HepG2 (cell line): ENCODE results near the gene RABGGTA. TPM values are rescaled to one million over a fixed set of nuclear protein-coding genes. Genes with fewer than 3 reads are reported as not detected.

Experiments
- ARNT ChIP-seq: fragments of 450-650 bp; IDR thresholded peaks from 2 replicates; pipeline ENCODE4 v1.6.1; 2017
- CREBL2 ChIP-seq: sonication (generic); formaldehyde crosslinking; IDR thresholded peaks from 2 replicates; pipeline ENCODE4 v1.8.1; 2023; ENCODE audit warnings: missing genetic modification reagents, mild to moderate bottlenecking, borderline replicate concordance
- EED ChIP-seq: sonication (generic); formaldehyde crosslinking; IDR thresholded peaks from 2 replicates; pipeline ENCODE4 v1.5.0; 2020; ENCODE audit warnings: mild to moderate bottlenecking, missing genetic modification reagents
- HOXA3 ChIP-seq: sonication (generic); formaldehyde crosslinking; IDR thresholded peaks from 2 replicates; pipeline ENCODE4 v1.5.0; 2020; ENCODE audit warnings: missing genetic modification reagents
- IRF1 ChIP-seq: sonication (generic); formaldehyde crosslinking; IDR thresholded peaks from 2 replicates; pipeline ENCODE4 v1.4.0; 2020; ENCODE audit warnings: low read depth, mild to moderate bottlenecking, missing genetic modification reagents
- KDM5B ChIP-seq: sonication (generic); formaldehyde crosslinking; IDR thresholded peaks from 2 replicates; pipeline ENCODE4 v1.4.0; 2020; ENCODE audit warnings: missing genetic modification reagents, mild to moderate bottlenecking, borderline replicate concordance
- NFKBIZ ChIP-seq: IDR thresholded peaks from 2 replicates; pipeline ENCODE4 v1.6.1; 2018; ENCODE audit warnings: missing genetic modification reagents, missing compliant biosample characterization
- PAX8 ChIP-seq: sonication (generic); formaldehyde crosslinking; IDR thresholded peaks from 2 replicates; pipeline ENCODE4 v1.8.0; 2022; ENCODE audit warnings: mild to moderate bottlenecking, missing genetic modification reagents, borderline replicate concordance
- ZNF225 ChIP-seq: sonication (generic); formaldehyde crosslinking; IDR thresholded peaks from 2 replicates; pipeline ENCODE4 v1.4.0; 2020; ENCODE audit warnings: mild to moderate bottlenecking, missing genetic modification reagents
- ZNF276 ChIP-seq: sonication (generic); formaldehyde crosslinking; IDR thresholded peaks from 2 replicates; pipeline ENCODE4 v1.4.0; 2020; ENCODE audit warnings: mild to moderate bottlenecking, low read depth, missing genetic modification reagents
- ZNF337 ChIP-seq: sonication (generic); formaldehyde crosslinking; IDR thresholded peaks from 2 replicates; pipeline ENCODE4 v1.5.1; 2020; ENCODE audit warnings: missing genetic modification reagents, low read depth, mild to moderate bottlenecking, borderline replicate concordance
- ZNF484 ChIP-seq: sonication (generic); formaldehyde crosslinking; IDR thresholded peaks from 2 replicates; pipeline ENCODE4 v1.5.1; 2020; ENCODE audit warnings: mild to moderate bottlenecking, low read depth, missing genetic modification reagents, borderline replicate concordance
- ZSCAN9 ChIP-seq: IDR thresholded peaks from 2 replicates; pipeline ENCODE4 v1.6.1; 2016; ENCODE audit warnings: borderline replicate concordance
- polyA plus RNA-seq, 8 experiments: library from polyadenylated mRNA; depleted of rRNA in 3 of 8; stranded (reverse) in 7 of 8; unstranded in 1 of 8; fragments of >200 nt; fragmentation: Illumina TruSeq in 4 of 8; extraction: Trizol in 4 of 8; gene quantifications; 2 replicates each; pipeline versions ENCODE4 v1.2.1 to v1.2.3, GENCODE V29; 2011 to 2016; ENCODE audit warnings: low read depth in 4 of 8, missing spikeins in 1 of 8, mixed read lengths in 1 of 8; ENCODE audit not compliant: insufficient read depth in 1 of 8
- total RNA-seq, 5 experiments: library from RNA; depleted of rRNA; stranded (reverse); fragments of >200 nt; fragmentation: Illumina TruSeq; extraction: Trizol; gene quantifications; 2 replicates each; pipeline ENCODE4 v1.2.3, GENCODE V29; 2016; ENCODE audit warnings: low read depth in 1 of 5
- TF ChIP-seq, protein P1 (sequence below): sonication (generic); formaldehyde crosslinking; IDR thresholded peaks from 2 replicates; pipeline ENCODE4 v1.8.1; 2022; ENCODE audit warnings: low read depth, mild to moderate bottlenecking, missing genetic modification reagents
- TF ChIP-seq, protein P2 (sequence below): sonication (generic); formaldehyde crosslinking; IDR thresholded peaks from 2 replicates; pipeline ENCODE4 v1.4.0; 2020; ENCODE audit warnings: missing genetic modification reagents
- TF ChIP-seq, protein P3 (sequence below): sonication (generic); formaldehyde crosslinking; IDR thresholded peaks from 2 replicates; pipeline ENCODE4 v1.4.0; 2020; ENCODE audit warnings: missing genetic modification reagents, borderline replicate concordance
- TF ChIP-seq, protein P4 (sequence below): sonication (generic); formaldehyde crosslinking; IDR thresholded peaks from 2 replicates; pipeline ENCODE4 v1.5.0; 2020; ENCODE audit warnings: mild to moderate bottlenecking, missing genetic modification reagents

The RABGGTA gene
- total and polyA plus RNA-seq, 2 of the 13 experiments (the other 11 are each of a cell fraction or from before 2014, with no cell fraction given), result 57.9 to 90.8 TPM

GRCh38 chr14:24260026-24260779 is 11.2 kb downstream of the RABGGTA start (continued):
- TF ChIP-seq, protein P1, sequence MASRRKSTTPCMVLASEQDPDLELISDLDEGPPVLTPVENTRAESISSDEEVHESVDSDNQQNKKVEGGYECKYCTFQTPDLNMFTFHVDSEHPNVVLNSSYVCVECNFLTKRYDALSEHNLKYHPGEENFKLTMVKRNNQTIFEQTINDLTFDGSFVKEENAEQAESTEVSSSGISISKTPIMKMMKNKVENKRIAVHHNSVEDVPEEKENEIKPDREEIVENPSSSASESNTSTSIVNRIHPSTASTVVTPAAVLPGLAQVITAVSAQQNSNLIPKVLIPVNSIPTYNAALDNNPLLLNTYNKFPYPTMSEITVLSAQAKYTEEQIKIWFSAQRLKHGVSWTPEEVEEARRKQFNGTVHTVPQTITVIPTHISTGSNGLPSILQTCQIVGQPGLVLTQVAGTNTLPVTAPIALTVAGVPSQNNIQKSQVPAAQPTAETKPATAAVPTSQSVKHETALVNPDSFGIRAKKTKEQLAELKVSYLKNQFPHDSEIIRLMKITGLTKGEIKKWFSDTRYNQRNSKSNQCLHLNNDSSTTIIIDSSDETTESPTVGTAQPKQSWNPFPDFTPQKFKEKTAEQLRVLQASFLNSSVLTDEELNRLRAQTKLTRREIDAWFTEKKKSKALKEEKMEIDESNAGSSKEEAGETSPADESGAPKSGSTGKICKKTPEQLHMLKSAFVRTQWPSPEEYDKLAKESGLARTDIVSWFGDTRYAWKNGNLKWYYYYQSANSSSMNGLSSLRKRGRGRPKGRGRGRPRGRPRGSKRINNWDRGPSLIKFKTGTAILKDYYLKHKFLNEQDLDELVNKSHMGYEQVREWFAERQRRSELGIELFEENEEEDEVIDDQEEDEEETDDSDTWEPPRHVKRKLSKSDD (CRISPR knock-in tag), result no peak
- TF ChIP-seq ZNF225 (0 out of 2 replicates have a peak, but pooled peaks have one; percentile 0), NFKBIZ (CRISPR knock-in tag) (no peak), EED (no peak), KDM5B (CRISPR knock-in tag) (peak; percentile 60; the same call in 1 of the 2 replicates), ARNT (no peak), ZSCAN9 (CRISPR knock-in tag) (no peak), CREBL2 (CRISPR knock-in tag) (no peak), HOXA3 (CRISPR knock-in tag) (peak; percentile 43; the same call in 1 of the 2 replicates), ZNF276 (CRISPR knock-in tag) (no peak), ZNF337 (no peak), IRF1 (CRISPR knock-in tag) (no peak), ZNF484 (CRISPR knock-in tag) (no peak), PAX8 (CRISPR knock-in tag) (no peak)
- TF ChIP-seq, protein P2, sequence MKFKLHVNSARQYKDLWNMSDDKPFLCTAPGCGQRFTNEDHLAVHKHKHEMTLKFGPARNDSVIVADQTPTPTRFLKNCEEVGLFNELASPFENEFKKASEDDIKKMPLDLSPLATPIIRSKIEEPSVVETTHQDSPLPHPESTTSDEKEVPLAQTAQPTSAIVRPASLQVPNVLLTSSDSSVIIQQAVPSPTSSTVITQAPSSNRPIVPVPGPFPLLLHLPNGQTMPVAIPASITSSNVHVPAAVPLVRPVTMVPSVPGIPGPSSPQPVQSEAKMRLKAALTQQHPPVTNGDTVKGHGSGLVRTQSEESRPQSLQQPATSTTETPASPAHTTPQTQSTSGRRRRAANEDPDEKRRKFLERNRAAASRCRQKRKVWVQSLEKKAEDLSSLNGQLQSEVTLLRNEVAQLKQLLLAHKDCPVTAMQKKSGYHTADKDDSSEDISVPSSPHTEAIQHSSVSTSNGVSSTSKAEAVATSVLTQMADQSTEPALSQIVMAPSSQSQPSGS (CRISPR knock-in tag), result no peak
- TF ChIP-seq, protein P3, sequence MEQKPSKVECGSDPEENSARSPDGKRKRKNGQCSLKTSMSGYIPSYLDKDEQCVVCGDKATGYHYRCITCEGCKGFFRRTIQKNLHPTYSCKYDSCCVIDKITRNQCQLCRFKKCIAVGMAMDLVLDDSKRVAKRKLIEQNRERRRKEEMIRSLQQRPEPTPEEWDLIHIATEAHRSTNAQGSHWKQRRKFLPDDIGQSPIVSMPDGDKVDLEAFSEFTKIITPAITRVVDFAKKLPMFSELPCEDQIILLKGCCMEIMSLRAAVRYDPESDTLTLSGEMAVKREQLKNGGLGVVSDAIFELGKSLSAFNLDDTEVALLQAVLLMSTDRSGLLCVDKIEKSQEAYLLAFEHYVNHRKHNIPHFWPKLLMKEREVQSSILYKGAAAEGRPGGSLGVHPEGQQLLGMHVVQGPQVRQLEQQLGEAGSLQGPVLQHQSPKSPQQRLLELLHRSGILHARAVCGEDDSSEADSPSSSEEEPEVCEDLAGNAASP (CRISPR knock-in tag), result no peak
- TF ChIP-seq, protein P4, sequence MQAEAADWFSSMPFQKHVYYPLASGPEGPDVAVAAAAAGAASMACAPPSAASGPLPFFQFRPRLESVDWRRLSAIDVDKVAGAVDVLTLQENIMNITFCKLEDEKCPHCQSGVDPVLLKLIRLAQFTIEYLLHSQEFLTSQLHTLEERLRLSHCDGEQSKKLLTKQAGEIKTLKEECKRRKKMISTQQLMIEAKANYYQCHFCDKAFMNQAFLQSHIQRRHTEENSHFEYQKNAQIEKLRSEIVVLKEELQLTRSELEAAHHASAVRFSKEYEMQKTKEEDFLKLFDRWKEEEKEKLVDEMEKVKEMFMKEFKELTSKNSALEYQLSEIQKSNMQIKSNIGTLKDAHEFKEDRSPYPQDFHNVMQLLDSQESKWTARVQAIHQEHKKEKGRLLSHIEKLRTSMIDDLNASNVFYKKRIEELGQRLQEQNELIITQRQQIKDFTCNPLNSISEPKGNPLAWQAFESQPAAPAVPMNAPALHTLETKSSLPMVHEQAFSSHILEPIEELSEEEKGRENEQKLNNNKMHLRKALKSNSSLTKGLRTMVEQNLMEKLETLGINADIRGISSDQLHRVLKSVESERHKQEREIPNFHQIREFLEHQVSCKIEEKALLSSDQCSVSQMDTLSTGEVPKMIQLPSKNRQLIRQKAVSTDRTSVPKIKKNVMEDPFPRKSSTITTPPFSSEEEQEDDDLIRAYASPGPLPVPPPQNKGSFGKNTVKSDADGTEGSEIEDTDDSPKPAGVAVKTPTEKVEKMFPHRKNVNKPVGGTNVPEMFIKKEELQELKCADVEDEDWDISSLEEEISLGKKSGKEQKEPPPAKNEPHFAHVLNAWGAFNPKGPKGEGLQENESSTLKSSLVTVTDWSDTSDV (CRISPR knock-in tag), result no peak
